ENCODE measurements around the gene ZNF621. TPM values are rescaled to one million over a fixed set of nuclear protein-coding genes. Genes with fewer than 3 reads are reported as not detected.

ZNF621 gene
- 11.9 and 13.7 TPM in 2 replicates for total RNA-seq

DNA sequence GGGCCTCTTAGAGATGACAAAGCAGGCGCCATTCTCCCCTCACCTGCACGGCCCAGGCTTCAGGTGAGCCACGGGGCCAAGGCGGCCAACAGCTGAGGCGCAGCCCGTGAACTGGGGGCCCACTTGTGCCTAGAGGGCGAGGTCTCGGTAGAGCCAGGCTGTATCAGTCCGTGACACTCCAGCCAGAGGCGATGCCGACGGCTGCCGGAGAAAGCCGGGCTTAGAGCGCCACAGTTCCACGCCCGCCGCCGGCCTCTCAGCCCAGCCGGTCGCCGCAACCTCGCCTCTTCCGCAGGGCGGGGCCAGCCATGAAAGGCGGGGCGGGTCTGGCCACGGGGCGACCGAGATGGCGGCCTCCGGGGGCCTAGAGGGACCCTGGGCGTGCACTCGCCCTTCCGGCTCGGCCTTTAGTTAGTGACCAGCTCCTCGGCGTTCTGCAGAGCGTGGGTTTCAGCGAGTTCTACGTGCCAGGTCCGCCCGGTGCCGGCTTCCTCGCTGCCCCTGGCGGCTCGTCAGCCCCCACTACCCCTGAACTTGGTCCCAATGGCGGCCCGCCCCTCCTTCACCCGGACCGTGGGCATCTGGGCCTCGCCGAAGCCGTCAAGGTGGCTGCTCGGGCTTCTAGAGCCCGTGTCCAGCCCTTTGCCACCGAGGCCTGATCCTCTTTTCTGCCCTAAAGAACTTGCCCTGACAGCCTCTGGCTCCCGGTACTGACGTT lies at the start of gene ZNF621:
TSS of gene ZNF621 (plus strand) at position 393 of the 718 bp plus-strand sequence. CDS start 881 bp downstream, outside the sequence.
- peak; percentile 91 for DNase-seq

DNA sequence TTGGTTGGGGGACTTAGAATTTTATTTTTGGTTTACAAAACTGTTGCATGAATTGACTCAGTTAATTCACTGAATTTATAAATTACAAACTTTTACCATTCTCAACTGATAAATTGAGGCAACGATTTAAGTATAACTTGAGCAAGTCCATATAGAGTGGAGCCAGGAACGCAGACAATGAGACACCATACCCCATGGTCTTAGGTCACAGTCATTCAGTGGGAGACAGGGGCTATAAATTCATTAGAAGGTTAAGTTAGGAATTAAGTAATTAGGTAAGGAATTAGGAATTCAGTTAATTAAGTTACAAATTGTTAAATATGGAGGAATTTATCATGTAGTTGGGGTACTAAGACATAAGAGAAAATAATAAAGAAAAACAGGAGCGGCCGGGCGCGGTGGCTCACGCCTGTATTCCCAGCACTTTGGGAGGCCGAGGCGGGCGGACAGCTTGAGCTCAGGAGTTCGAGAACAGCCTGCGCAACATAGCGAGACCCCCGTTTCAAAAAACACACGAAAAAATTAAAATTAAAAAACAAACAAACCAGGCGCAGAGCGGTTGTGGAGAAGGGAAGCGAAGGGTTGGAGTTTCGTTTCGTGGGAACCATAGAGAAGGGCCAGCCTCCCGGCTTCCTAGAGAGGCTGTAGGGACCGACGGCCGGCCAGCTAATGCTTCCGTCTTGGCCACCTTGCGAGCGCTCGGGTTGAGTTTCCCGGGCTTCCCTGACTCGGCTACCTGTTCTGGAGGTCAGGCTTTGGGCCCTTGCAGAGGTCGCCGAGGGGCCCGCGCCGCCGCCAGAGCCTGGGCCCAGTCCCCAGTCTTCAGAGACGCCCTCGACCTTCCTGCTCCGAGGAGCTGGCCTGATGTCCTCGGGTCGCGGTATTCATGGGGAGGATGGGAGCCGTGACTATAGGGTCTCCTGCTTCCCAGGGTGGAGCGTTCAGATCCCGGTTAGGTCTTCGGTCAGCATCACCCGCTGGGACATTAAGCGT lies 48.0 kb upstream of the ZNF621 start, which contains the start of gene ZNF619:
TSS of gene ZNF619 (plus strand) at position 645 of the 993 bp plus-strand sequence. CDS start 858 bp downstream, outside the sequence.
- DNase-seq, result peak; percentile 83

DNA sequence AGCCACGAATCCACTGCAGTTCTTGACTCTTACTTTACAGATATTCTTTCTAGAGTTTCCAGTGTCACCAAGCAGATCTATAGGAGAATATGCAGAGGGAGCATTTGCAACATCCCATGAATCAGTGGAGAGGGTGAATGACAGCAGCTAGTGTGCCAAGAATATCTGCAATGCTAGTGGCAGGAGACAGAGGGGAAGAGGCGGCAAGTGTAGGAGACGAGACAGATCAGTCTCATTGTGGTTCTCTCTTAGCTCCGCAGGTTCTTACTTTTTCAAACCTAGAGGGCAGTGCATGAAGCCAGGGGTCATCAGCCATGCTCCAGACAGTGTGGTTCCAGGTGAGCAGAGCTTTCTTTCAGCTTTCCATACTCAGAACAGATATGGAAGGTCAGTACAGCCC lies 47.1 kb upstream of the ZNF621 start:
- peak; percentile 8 for DNase-seq

DNA sequence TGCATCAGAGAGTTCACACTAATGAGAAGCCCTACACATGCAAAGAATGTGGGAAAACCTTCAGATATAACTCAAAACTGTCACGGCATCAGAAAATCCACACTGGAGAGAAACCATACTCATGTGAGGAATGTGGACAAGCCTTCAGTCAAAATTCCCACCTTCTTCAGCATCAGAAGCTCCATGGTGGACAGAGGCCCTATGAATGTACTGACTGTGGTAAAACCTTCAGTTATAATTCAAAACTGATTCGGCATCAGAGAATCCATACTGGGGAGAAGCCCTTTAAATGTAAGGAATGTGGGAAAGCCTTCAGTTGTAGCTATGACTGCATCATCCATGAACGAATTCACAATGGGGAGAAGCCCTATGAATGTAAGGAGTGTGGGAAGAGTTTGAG lies 37.6 kb upstream of the ZNF621 start:
- DNase-seq, result no peak

DNA sequence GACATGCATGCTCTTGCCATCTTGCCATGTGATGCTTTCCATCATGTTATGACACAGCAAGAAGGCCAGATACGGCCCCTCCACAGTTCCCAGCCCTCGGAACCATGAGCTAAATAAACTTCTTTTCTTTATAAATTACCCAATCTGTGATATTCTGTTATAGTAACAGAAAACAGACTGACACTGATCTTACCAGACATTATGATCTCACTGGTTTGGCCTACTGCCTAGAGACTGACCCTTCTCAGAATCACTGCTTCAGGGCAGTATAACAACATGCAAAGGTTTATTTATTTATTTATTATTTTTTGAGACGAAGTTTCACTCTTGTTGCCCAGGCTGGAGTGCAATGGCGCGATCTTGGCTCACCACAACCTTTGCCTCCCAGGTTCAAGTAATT lies 33.8 kb upstream of the ZNF621 start:
- DNase-seq, result no peak

DNA sequence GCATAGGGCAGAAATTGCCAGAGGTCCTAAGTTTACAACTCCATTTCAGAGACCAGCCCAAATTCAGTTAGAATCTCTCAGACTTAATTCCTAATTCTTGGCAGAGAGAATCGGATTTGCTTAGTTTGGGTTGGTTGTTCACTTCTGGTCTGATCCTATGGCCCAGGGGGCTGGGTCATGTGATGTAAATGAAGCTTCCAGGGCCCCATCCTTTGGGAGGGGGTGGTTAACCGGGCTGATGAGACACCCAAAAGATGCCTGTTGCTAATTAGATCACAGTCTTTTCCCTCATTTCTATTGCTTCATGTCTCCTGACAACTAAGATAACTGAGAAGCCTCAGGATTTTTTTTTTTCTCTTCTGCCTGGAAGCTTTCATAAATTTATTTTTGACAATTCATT lies 30.1 kb upstream of the ZNF621 start:
- DNase-seq, result no peak

DNA sequence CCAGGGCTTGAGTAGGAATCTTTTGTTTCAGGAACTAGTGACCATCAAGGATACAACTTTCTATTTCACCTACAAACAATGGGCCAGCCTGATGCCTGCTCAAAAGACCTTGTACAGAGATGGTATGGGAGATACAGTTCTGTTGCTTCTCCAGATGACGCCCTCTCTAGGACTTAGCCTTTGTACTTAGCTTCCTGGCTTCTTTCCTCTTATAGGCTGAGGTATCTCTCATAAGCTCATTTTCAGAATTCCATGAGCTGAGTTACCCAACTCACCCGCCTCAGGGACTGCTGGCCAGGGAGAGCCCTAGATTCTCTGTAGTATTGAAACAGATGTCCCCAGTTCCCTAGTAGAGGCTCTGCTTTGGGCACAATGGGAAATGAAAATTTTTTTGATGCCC lies 27.5 kb upstream of the ZNF621 start:
- no peak for DNase-seq

DNA sequence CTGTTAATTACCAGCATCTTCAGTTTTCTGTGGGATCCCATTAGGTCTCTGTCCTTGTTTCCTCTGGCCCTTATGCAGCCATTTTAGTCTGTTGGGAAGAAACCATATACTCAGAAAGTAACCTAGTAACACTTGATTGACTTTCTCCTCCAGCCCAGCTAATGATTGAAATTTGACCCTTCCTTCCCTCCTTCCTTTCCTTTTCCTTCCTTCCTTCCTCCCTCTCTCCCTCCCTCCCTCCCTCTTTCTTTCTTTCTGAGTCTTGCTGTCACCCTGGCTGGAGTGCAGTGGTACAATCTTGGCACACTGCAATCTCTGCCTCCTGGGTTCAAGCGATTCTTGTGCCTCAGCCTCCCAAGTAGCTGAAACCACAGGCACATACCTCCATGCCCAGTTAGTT lies 24.8 kb upstream of the ZNF621 start:
- DNase-seq, result no peak

DNA sequence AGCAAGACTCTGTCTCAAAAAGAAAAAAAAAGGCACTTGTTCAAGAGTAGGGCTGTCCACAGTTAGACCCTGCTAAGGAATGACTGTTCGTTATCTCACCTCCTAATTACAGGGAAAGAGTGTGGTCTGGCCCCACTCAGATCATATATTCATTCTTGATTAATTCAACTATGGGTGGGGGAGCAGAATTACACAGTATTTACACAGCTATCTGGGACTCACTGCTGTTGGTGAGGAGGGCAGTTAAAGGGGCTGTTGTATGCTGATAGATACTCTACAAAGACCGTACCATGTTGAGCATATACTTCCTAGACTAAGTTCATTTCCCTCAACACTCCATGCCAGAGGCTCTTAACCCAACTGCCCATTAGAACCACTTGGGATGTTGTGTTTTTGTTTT lies 22.7 kb upstream of the ZNF621 start:
- no peak for DNase-seq

DNA sequence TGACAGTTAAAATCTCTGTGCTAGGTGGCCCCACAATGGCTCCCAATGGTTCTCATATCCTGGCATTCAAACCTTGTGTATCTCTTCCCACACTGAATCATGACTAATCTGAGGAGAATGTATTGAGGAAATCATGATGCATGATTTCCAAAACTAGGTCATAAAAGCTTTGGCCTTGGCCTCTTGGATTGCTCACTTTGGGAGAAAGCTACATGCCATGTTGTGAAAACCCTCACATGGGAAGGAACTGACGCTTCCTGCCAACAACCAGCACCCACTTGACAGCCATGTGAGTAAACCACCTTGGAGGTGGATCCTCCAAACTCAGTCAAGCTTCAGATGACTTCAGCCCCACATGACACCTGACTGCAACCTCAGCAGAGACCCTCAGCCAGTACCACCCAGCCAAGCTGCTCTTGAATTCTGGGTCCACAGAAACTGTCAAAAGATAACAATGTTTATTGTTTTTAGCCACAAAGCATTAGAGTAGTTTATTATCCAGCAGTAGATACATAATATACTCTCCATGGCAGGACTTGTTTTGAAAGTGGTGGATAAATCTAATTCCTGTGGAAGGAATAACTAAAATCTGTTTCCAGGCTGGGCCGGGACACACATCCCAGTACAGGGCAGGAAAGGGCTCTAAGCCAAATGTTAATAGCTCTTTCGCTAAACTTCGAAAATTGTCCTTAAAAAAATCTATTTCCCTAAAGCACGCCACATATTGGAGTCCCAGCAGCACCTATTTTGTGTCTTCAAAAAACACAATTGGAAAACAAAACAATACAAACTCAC lies 19.9 kb upstream of the ZNF621 start:
- DNase-seq, result peak; percentile 99

DNA sequence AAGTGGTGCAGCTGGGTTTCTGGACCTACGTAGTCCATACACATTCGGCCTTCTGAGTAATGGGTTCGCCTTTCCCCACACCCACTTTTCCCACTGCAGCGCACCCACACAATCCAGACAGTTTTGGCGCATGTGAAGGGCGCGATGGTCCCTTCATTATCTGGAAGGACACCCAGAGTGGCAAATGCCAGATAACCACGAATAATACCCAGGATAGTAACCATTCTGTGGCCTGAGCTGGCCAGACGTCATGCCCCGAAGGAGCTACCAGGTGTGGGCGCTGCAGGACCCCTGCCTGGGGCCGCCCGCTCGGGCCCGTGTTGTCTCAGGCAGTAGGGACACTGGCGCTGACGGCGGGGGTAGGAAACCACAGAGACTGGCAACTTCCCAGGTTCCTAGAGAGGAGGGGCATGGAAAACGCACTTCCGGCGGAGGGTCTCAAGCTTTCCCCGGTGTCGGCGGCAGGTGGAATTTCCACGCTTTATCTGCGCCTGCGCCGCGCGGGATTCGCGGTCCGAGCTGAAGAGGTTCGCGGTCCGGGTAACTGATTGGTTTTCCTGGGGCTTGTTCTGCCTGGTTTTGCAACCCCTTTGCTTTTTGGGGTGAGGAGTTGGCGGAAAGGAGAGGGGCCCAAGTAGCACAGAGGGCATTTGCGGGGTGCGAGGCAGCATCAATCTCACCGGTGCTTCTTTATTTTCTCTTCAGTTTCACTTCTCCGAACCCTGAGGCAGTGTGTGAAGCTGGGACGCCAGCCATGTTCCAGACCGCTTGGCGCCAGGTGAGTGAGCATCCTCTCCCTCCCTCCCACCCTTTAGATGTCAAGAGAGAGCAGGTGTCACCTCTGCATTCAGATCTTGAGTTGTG lies 18.9 kb upstream of the ZNF621 start, which contains the start of gene ZNF620:
TSS of gene ZNF620 (plus strand) at position 441 of the 864 bp plus-strand sequence. CDS start at position 755, 314 bp downstream.
- DNase-seq, result peak; percentile 90

DNA sequence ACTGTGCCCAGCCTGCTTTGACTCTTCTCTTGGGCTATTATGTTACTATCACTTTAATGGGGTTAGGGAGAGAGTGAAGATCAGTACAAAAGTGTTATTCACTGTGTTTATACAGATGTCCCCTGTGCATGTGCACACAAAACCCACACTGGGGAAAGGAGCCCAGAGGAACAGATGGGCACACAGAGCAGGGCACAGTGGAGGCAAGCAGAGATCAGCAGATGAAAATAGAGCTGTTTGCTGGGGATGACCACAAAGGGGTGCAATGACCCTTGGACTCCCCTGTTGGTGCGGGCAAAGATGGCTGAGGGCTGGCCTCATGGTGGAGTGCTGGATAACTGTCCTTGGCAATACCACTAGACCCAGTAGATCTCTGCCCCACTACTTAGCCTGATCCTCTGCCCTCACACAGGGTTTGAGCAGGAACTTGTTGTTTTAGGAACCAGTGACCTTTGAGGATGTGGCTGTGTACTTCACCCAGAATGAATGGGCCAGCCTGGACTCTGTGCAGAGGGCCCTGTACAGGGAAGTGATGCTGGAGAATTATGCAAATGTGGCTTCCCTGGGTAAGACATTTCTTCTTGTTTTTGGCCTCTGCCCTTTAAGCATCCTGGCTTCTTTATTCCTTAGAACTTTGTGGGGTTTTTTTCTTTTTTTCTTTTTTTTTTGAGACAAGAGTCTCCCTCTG lies 13.6 kb upstream of the ZNF621 start:
- no peak for DNase-seq

DNA sequence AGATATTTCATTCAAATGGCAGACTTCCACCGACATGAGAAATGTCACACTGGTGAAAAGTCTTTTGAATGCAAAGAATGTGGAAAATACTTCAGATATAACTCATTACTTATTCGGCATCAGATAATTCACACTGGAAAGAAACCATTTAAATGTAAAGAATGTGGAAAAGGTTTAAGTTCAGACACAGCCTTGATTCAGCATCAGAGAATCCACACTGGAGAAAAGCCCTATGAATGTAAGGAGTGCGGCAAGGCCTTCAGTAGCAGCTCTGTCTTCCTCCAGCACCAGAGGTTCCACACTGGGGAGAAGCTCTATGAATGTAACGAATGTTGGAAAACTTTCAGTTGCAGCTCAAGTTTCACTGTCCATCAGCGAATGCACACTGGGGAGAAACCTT lies 8.6 kb upstream of the ZNF621 start:
- no peak for DNase-seq

DNA sequence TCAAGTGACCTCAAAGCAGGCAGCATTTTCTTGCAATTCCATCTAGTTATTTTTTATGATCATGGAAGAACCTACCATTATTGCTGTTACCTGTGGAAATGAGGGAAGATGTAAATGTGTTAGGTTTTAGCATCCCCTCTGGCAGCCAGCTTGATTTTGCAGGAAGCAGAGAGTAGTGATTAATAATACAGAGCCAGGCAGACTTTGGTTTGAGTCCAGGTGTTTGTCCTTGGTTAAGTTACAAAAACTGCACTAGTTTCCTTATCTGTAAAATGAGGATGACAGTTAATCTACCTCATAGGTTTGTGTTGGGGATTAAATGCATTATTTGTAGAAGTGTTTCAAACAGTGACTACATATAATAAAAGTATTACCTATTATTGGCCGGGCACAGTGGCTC lies 6.7 kb upstream of the ZNF621 start:
- no peak for DNase-seq

DNA sequence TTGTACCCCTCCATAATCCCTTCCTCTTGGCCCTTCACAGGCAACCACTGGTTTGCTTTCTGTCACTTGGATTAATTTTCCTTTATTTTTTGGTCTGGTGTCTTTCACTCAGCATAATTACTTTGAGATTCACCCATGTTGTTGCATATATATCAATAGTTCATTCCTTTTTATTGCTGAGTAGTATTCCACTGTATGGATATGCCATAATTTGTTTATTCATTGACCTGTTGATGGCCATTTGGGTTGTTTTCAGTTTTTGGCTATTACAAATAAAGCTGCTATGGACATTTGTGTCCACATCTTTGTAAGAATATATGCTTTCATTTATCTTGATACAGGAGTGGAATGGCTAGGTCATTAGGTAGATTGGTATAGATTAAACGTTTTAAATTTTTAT lies 5.9 kb upstream of the ZNF621 start:
- no peak for DNase-seq

DNA sequence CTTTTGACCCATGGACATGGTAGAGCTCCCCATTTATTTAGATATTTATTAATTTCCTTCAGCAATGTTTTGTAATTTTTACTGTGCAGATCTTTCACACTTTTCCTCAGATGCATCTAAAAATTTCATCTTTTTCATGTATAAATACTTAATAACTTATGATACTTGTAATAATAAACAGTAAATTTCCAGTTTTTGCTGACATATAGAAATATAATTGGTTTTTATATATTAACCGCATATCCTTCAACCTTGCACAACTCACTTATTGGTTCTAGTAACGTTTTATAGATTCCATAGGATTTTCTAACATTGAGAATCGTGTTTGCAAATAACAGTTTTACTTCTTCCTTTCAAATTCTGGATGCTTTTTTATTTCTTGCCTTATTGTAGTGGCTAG lies 3.5 kb upstream of the ZNF621 start:
- no peak for DNase-seq

DNA sequence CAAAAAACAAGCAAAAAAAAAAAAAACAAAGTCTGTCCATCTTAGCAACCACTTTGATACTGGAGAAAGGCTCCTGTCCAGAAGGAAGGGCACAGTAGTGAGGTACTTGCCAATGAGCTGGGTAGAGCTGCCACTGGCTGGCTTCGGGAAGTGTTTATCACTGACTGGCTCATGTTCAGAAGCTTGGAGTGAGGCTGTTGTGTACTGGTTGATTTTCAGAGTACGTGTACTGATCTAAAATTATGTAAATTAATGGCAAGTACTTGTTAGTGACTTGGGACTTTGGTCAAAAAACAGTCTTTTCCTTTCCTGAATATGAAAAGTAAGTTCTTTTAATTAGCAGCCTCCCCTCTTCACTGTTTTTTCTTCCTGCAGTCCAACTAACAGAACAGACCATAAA lies 979 bp upstream of the ZNF621 start:
- peak; percentile 11 for DNase-seq

DNA sequence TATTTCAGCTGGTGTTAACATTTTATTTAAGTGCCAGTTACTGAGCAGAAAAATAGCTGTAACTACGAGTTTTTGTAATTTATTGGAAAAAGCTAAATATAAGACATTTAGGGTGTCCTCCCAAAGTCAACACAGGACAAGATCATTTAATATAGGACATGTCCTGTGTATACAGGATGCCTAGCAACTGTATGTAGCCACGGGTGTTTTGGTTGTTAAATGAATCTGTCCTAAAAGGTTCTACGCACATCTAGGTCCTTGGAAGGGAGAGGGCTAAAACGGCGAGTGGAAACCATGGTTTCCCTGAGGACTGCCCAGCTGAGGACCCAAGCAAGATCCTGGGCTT lies 565 bp upstream of the ZNF621 start:
- DNase-seq, result no peak

DNA sequence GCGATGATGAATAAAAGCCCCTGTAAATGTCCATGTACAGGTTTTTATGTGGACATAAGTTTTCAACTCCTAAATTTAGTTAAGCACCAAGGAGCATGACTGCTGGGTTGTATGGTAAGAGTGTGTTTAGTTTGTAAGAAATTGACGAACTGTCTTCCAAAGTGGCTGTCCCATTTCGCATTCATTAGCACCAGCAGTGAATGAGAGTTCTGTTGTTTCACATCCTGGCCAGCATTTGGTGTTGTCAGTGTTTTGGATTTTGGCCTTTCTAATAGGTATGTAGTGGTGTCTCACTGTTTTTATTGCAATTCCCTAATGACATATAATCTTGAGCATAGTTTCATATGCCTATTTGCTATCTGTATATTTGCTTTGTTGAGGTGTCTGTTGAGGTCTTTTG lies 3.7 kb downstream of the ZNF621 start:
- no peak for DNase-seq

DNA sequence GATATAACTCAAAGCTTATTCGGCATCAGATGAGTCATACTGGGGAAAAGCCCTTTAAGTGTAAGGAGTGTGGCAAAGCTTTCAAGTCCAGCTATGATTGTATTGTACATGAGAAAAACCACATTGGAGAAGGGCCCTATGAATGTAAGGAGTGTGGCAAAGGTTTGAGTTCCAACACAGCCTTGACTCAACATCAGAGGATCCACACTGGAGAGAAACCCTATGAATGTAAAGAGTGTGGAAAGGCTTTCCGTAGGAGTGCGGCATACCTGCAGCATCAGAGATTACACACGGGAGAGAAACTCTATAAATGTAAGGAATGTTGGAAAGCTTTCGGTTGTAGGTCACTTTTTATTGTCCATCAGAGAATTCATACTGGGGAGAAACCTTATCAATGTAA lies 7.5 kb downstream of the ZNF621 start:
- no peak for DNase-seq

DNA sequence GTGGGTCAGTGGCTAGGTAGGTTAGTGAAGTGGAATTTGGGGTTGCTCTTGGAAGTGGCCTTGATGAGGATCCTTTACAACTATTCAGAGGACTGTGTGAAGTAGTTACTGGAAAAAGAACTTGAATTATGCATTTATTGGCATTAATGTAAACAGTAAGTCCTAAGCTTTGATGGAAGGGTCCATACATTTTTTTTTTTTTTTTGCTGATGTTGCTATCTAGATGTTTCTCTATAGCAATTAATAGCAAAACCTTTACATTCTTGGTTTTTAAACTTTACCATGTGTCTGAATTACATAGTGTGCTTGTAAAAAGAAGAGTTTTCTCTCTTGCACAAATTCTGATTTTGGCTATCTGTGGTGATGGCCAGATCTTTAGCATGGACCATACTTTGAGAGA lies 9.5 kb downstream of the ZNF621 start:
- DNase-seq, result no peak
